WTC11 (cell line): ENCODE measurements around the gene RBP5. TPM values are rescaled to one million over a fixed set of nuclear protein-coding genes. Genes with fewer than 3 reads are reported as not detected.

Experiments used
- ATAC-seq: fragments of 200-7000 bp; cut with Tn5 transposase; 2 replicates; pipeline ENCODE4 v1.10.0; 2021; ENCODE audit warnings: mild to moderate bottlenecking, moderate library complexity
- CTCF ChIA-PET: fragments of 300-600 bp; sonication (Branson Sonifier 250); formaldehyde crosslinking; loops from one replicate; lab custom pipeline; 2021; ENCODE audit warnings: antibody characterized with exemption; lab: Charles Lee
- POLR2A ChIA-PET: fragments of 350-600 bp; sonication (Branson Sonifier 250); formaldehyde crosslinking; loops from one replicate; lab custom pipeline; 2021; ENCODE audit warnings: antibody characterized with exemption; lab: Charles Lee
- DNase-seq: peaks from one replicate; pipeline ENCODE4 v3.0.0; 2021; ENCODE audit warnings: low spot score
- H3K27ac Mint-ChIP-seq: 2 replicates; pipeline ENCODE4 v1.8.0; 2021; ENCODE audit warnings: mixed read lengths
- H3K27me3 Mint-ChIP-seq: 2 replicates; pipeline ENCODE4 v1.8.0; 2021; ENCODE audit warnings: low read depth, mild to moderate bottlenecking, moderate library complexity, mixed read lengths
- H3K36me3 Mint-ChIP-seq: 2 replicates; pipeline ENCODE4 v1.8.0; 2021; ENCODE audit warnings: mixed read lengths
- H3K4me1 Mint-ChIP-seq: 2 replicates; pipeline ENCODE4 v1.8.0; 2022; ENCODE audit warnings: mixed read lengths
- H3K4me3 Mint-ChIP-seq: 2 replicates; pipeline ENCODE4 v1.8.0; 2021; ENCODE audit warnings: mild to moderate bottlenecking, moderate library complexity, mixed read lengths
- H3K9me3 Mint-ChIP-seq: 2 replicates; pipeline ENCODE4 v1.8.0; 2021; ENCODE audit warnings: mixed read lengths
- AFF4 ChIP-seq: sonication (generic); formaldehyde crosslinking; IDR thresholded peaks from 2 replicates; pipeline ENCODE4 v1.8.1; 2023; ENCODE audit warnings: mild to moderate bottlenecking, missing genetic modification reagents, borderline replicate concordance
- ELF4 ChIP-seq: sonication (generic); formaldehyde crosslinking; IDR thresholded peaks from 2 replicates; pipeline ENCODE4 v1.8.1; 2022; ENCODE audit warnings: low read depth, mild to moderate bottlenecking, moderate library complexity, missing genetic modification reagents
- ESRRA ChIP-seq: sonication (generic); formaldehyde crosslinking; IDR thresholded peaks from 2 replicates; pipeline ENCODE4 v1.8.1; 2022; ENCODE audit warnings: mild to moderate bottlenecking, missing genetic modification reagents, borderline replicate concordance
- FOXJ3 ChIP-seq: sonication (generic); formaldehyde crosslinking; IDR thresholded peaks from 2 replicates; pipeline ENCODE4 v1.9.0; 2021; ENCODE audit warnings: missing genetic modification reagents, mild to moderate bottlenecking, borderline replicate concordance
- FOXK1 ChIP-seq: sonication (generic); formaldehyde crosslinking; IDR thresholded peaks from 2 replicates; pipeline ENCODE4 v1.8.0; 2022; ENCODE audit warnings: mild to moderate bottlenecking, moderate library complexity, missing genetic modification reagents
- HMGA2 ChIP-seq: fragments of 250-450 bp; sonication (Bioruptor Pico); IDR thresholded peaks from 2 replicates; pipeline ENCODE4 v1.4.0; 2021; ENCODE audit warnings: mild to moderate bottlenecking, moderate library complexity
- IRF2 ChIP-seq: sonication (generic); formaldehyde crosslinking; IDR thresholded peaks from 2 replicates; pipeline ENCODE4 v1.8.0; 2022; ENCODE audit warnings: low read depth, missing genetic modification reagents, borderline replicate concordance
- KAT7 ChIP-seq: sonication (generic); formaldehyde crosslinking; IDR thresholded peaks from 2 replicates; pipeline ENCODE4 v1.8.1; 2023; ENCODE audit warnings: missing genetic modification reagents, mild to moderate bottlenecking, borderline replicate concordance
- MLX ChIP-seq: sonication (generic); formaldehyde crosslinking; IDR thresholded peaks from 2 replicates; pipeline ENCODE4 v1.8.1; 2023; ENCODE audit warnings: mild to moderate bottlenecking, missing genetic modification reagents, moderate library complexity
- MXD4 ChIP-seq: fragments of 250-450 bp; sonication (Bioruptor Pico); IDR thresholded peaks from 2 replicates; pipeline ENCODE4 v1.8.0; 2021; ENCODE audit warnings: mild to moderate bottlenecking, moderate library complexity, borderline replicate concordance
- NR2C2 ChIP-seq: sonication (generic); formaldehyde crosslinking; IDR thresholded peaks from 2 replicates; pipeline ENCODE4 v1.8.0; 2022; ENCODE audit warnings: mild to moderate bottlenecking, missing genetic modification reagents
- NR3C1 ChIP-seq: sonication (generic); formaldehyde crosslinking; conservative IDR thresholded peaks from 2 replicates; pipeline ENCODE4 v1.8.1; 2023; ENCODE audit warnings: low read depth, mild to moderate bottlenecking, missing genetic modification reagents
- PREB ChIP-seq: sonication (generic); formaldehyde crosslinking; IDR thresholded peaks from 2 replicates; pipeline ENCODE4 v1.8.1; 2022; ENCODE audit warnings: mild to moderate bottlenecking, missing genetic modification reagents, moderate library complexity, borderline replicate concordance
- SMAD3 ChIP-seq: sonication (generic); formaldehyde crosslinking; IDR thresholded peaks from 2 replicates; pipeline ENCODE4 v1.8.0; 2022; ENCODE audit warnings: missing genetic modification reagents, mild to moderate bottlenecking, borderline replicate concordance
- TCF7 ChIP-seq: sonication (generic); formaldehyde crosslinking; IDR thresholded peaks from 2 replicates; pipeline ENCODE4 v1.8.0; 2022; ENCODE audit warnings: mild to moderate bottlenecking, low read depth, missing genetic modification reagents, moderate library complexity
- TEAD1 ChIP-seq: sonication (generic); formaldehyde crosslinking; IDR thresholded peaks from 2 replicates; pipeline ENCODE4 v1.8.0; 2022; ENCODE audit warnings: mild to moderate bottlenecking, missing genetic modification reagents
- TEAD4 ChIP-seq: sonication (generic); formaldehyde crosslinking; IDR thresholded peaks from 2 replicates; pipeline ENCODE4 v1.8.0; 2022; ENCODE audit warnings: mild to moderate bottlenecking, missing genetic modification reagents
- TP53 ChIP-seq: sonication (generic); formaldehyde crosslinking; IDR thresholded peaks from 2 replicates; pipeline ENCODE4 v1.8.1; 2023; ENCODE audit warnings: mild to moderate bottlenecking, missing genetic modification reagents
- USF1 ChIP-seq: sonication (generic); formaldehyde crosslinking; IDR thresholded peaks from 2 replicates; pipeline ENCODE4 v1.8.0; 2022; ENCODE audit warnings: mild to moderate bottlenecking, missing genetic modification reagents
- ZNF219 ChIP-seq: sonication (generic); formaldehyde crosslinking; IDR thresholded peaks from 2 replicates; pipeline ENCODE4 v1.8.0; 2023; ENCODE audit warnings: missing genetic modification reagents, mild to moderate bottlenecking, borderline replicate concordance
- ZNF396 ChIP-seq: fragments of 250-450 bp; sonication (Bioruptor Pico); IDR thresholded peaks from 2 replicates; pipeline ENCODE4 v1.8.0; 2021; ENCODE audit warnings: mild to moderate bottlenecking, moderate library complexity, borderline replicate concordance
- ZNF416 ChIP-seq: fragments of 250-450 bp; sonication (Bioruptor Pico); IDR thresholded peaks from 2 replicates; pipeline ENCODE4 v1.9.0; 2021; ENCODE audit warnings: mild to moderate bottlenecking, inconsistent platforms
- ZNF423 ChIP-seq: fragments of 250-450 bp; sonication (Bioruptor Pico); IDR thresholded peaks from 2 replicates; pipeline ENCODE4 v2.1.2; 2022; ENCODE audit warnings: mild to moderate bottlenecking, moderate library complexity
- total RNA-seq: library from RNA; stranded (reverse); gene quantifications from 3 replicates; pipeline ENCODE4 v1.2.3, GENCODE V29; 2021

Gene RBP5
- total RNA-seq, 1 experiment from 2014 or later = 4.1 TPM

- TF ChIP-seq TCF7 (CRISPR knock-in tag) = no peak
These were observed 12.8 kb upstream of the RBP5 start (continued) for GRCh38 chr12:7141351-7142005.

- H3K4me1 Mint-ChIP-seq = no peaks in the 10 kb centered on the region
- H3K9me3 Mint-ChIP-seq = no peaks in the 10 kb centered on the region
- ChIA-PET CTCF (no interaction called here), POLR2A (no interaction called here)
- peaks cover 21% of the 10 kb centered on the region for H3K36me3 Mint-ChIP-seq
- TF ChIP-seq ZNF219 (CRISPR knock-in tag) (no peak), TEAD1 (CRISPR knock-in tag) (no peak), ZNF396 (CRISPR knock-in tag) (no peak), KAT7 (no peak), AFF4 (no peak), ESRRA (CRISPR knock-in tag) (no peak)
- H3K27ac Mint-ChIP-seq = no peak overlapping the region
- ATAC-seq (no peak), DNase-seq (no peak)
- H3K27me3 Mint-ChIP-seq = no peaks in the 10 kb centered on the region; the same call in 1 of the 2 replicates
- no peak overlapping the region for H3K4me3 Mint-ChIP-seq
These were observed 10.5 kb upstream of the RBP5 start for GRCh38 chr12:7139200-7139599.

- Mint-ChIP-seq H3K9me3 (no peaks in the 10 kb centered on the region), H3K4me3 (no peak overlapping the region), H3K27me3 (no peaks in the 10 kb centered on the region; the same call in 1 of the 2 replicates), H3K4me1 (no peaks in the 10 kb centered on the region), H3K27ac (no peak overlapping the region), H3K36me3 (peaks cover 21% of the 10 kb centered on the region)
- no peak for DNase-seq
- TF ChIP-seq ZNF423 (CRISPR knock-in tag) (no peak), TEAD1 (CRISPR knock-in tag) (no peak), NR2C2 (CRISPR knock-in tag) (no peak), PREB (CRISPR knock-in tag) (no peak), FOXJ3 (no peak), MXD4 (CRISPR knock-in tag) (no peak), IRF2 (CRISPR knock-in tag) (no peak), USF1 (no peak), NR3C1 (CRISPR knock-in tag) (no peak), ELF4 (CRISPR knock-in tag) (no peak), TEAD4 (CRISPR knock-in tag) (no peak), MLX (no peak), ZNF396 (CRISPR knock-in tag) (no peak), SMAD3 (CRISPR knock-in tag) (no peak), TP53 (CRISPR knock-in tag) (no peak), ZNF416 (no peak), FOXK1 (no peak), HMGA2 (CRISPR knock-in tag) (no peak)
- no peak for ATAC-seq
- POLR2A ChIA-PET = no interaction called here
- CTCF ChIA-PET = no interaction called here
These were observed 9.2 kb upstream of the RBP5 start for GRCh38 chr12:7137908-7138307.
